Testis (tissue), 3 donors: ENCODE results near the gene PDK2. TPM values are rescaled to one million over a fixed set of nuclear protein-coding genes. Genes with fewer than 3 reads are reported as not detected.

ENCODE experiments used
- DNase-seq: peaks from one replicate; pipeline ENCODE4 v3.0.0-alpha.2; 2019
- H3K27ac ChIP-seq, 2 donors: fragments of 200-600 bp; sonication (generic); one replicate each; pipeline ENCODE4 v1.5.1; 2019
- H3K27me3 ChIP-seq: fragments of 200-600 bp; sonication (generic); one replicate; pipeline ENCODE4 v1.5.1; 2019
- H3K36me3 ChIP-seq: fragments of 200-600 bp; sonication (generic); one replicate; pipeline ENCODE4 v1.5.1; 2017; ENCODE audit warnings: low read depth; ENCODE audit errors: missing control alignments
- H3K4me1 ChIP-seq: fragments of 200-600 bp; sonication (generic); one replicate; pipeline ENCODE4 v1.5.1; 2019
- H3K4me3 ChIP-seq, 2 donors: fragments of 200-600 bp; sonication (generic); one replicate each; pipeline ENCODE4 v1.5.1; 2017 to 2019
- H3K9me3 ChIP-seq: fragments of 200-600 bp; sonication (generic); one replicate; pipeline ENCODE4 v1.5.1; 2017
- CTCF ChIP-seq, 3 experiments: fragments of 450-650 bp in 2 of 3; fragments of 200-600 bp in 1 of 3; sonication (generic) in 1 of 3; IDR thresholded peaks; one replicate each; pipeline ENCODE4 v1.5.1; 2016 to 2019; ENCODE audit warnings: antibody characterized with exemption in 3 of 3, mild to moderate bottlenecking in 2 of 3, moderate library complexity in 1 of 3
- POLR2A ChIP-seq: fragments of 450-650 bp; IDR thresholded peaks from one replicate; pipeline ENCODE4 v1.6.1; 2017; ENCODE audit warnings: antibody characterized with exemption, mild to moderate bottlenecking, moderate library complexity
- WGBS, 2 donors: methylation state at CpG; one replicate each; pipeline ENCODE4 v1.1.5; 2018; 5-methylcytosine and 5-hydroxymethylcytosine counted together
- intact Hi-C: fragments of 100-400 bp; cut with DNase I; formaldehyde crosslinking; loops from one replicate; pipeline ENCODE4 v1.15.1; 2023; ENCODE audit warnings: low total_unique reads
- polyA plus RNA-seq: library from polyadenylated mRNA; stranded (reverse); fragments of 350-450 nt; fragmentation: Illumina TruSeq; extraction: RNeasy Lipid Tissue Mini Kit (QIAGEN cat#74804); gene quantifications from one replicate; pipeline ENCODE4 v1.2.3, GENCODE V29; 2014; ENCODE audit warnings: low read depth, low replicate concordance; ENCODE audit not compliant: insufficient read depth
- total RNA-seq, 2 donors: library from RNA; depleted of rRNA; stranded (reverse); fragments of >200 nt; gene quantifications; one replicate each; pipeline ENCODE4 v1.2.3, GENCODE V29; 2016

The PDK2 gene
- total and polyA plus RNA-seq, 3 donors from 2014 or later = 50.6 to 62.1 (median 56.4) TPM

GRCh38 chr17:50047488-50048126 lies 47.5 kb upstream of the PDK2 start:
- H3K27ac ChIP-seq = no peak overlapping the region
- H3K27me3 ChIP-seq = no peaks in the 10 kb centered on the region
- H3K9me3 ChIP-seq = no peaks in the 10 kb centered on the region
- H3K4me1 ChIP-seq = no peaks in the 10 kb centered on the region
- no peaks in the 10 kb centered on the region for H3K36me3 ChIP-seq
- no peak for TF ChIP-seq POLR2A
- TF ChIP-seq CTCF (IDR thresholded peaks at IDR 0.05) = no peak
- intact Hi-C loops = no loop called here
- no peak overlapping the region for H3K4me3 ChIP-seq
- 66 to 81% methylated on average over 7 to 9 of the region's 9 CpGs for WGBS, 2 donors
- DNase-seq = no peak

GRCh38 chr17:50048146-50048720 lies 46.9 kb upstream of the PDK2 start:
- DNase-seq = no peak
- Histone ChIP-seq H3K27ac (no peak overlapping the region), H3K4me1 (peaks cover 3% of the 10 kb centered on the region), H3K36me3 (no peaks in the 10 kb centered on the region), H3K9me3 (no peaks in the 10 kb centered on the region), H3K27me3 (no peaks in the 10 kb centered on the region), H3K4me3 (no peak overlapping the region)
- 92 to 93% methylated on average over 17 of the region's 17 CpGs for WGBS, 2 donors
- intact Hi-C loops = no loop called here
- TF ChIP-seq POLR2A (no peak), CTCF (IDR thresholded peaks at IDR 0.05) (no peak)

GRCh38 chr17:50048988-50049387 lies 46.2 kb upstream of the PDK2 start:
- 82 to 88% methylated on average over 4 of the region's 4 CpGs for WGBS, 2 donors
- intact Hi-C loops = no loop called here
- DNase-seq = no peak

GRCh38 chr17:50049636-50050035 lies 45.5 kb upstream of the PDK2 start:
- DNase-seq = no peak
- Histone ChIP-seq H3K4me1 (peaks cover 10% of the 10 kb centered on the region), H3K27me3 (no peaks in the 10 kb centered on the region), H3K4me3 (no peak overlapping the region), H3K27ac (no peak overlapping the region), H3K9me3 (no peaks in the 10 kb centered on the region), H3K36me3 (no peaks in the 10 kb centered on the region)
- 75% methylated on average over 3 of the region's 3 CpGs for whole genome bisulfite sequencing, 2 donors
- TF ChIP-seq CTCF (IDR thresholded peaks at IDR 0.05) (no peak), POLR2A (no peak)
- intact Hi-C loops = no loop called here

More at GRCh38 chr17:50048988-50049387, 46.2 kb upstream of the PDK2 start:
- Histone ChIP-seq H3K27ac (no peak overlapping the region), H3K9me3 (no peaks in the 10 kb centered on the region), H3K4me1 (peaks cover 10% of the 10 kb centered on the region), H3K27me3 (no peaks in the 10 kb centered on the region), H3K4me3 (no peak overlapping the region), H3K36me3 (no peaks in the 10 kb centered on the region)
- no peak for TF ChIP-seq POLR2A
- TF ChIP-seq CTCF (IDR thresholded peaks at IDR 0.05) = no peak
